GM10847 (cell line): Measurements from ENCODE around the gene VDAC1.

Experiments
- POLR2A ChIP-seq: IDR thresholded peaks from 2 replicates; pipeline ENCODE4 v1.6.1; 2011; ENCODE audit not compliant: insufficient read length; ENCODE audit errors: extremely low read depth

The VDAC1 gene, protein sequence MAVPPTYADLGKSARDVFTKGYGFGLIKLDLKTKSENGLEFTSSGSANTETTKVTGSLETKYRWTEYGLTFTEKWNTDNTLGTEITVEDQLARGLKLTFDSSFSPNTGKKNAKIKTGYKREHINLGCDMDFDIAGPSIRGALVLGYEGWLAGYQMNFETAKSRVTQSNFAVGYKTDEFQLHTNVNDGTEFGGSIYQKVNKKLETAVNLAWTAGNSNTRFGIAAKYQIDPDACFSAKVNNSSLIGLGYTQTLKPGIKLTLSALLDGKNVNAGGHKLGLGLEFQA

DNA sequence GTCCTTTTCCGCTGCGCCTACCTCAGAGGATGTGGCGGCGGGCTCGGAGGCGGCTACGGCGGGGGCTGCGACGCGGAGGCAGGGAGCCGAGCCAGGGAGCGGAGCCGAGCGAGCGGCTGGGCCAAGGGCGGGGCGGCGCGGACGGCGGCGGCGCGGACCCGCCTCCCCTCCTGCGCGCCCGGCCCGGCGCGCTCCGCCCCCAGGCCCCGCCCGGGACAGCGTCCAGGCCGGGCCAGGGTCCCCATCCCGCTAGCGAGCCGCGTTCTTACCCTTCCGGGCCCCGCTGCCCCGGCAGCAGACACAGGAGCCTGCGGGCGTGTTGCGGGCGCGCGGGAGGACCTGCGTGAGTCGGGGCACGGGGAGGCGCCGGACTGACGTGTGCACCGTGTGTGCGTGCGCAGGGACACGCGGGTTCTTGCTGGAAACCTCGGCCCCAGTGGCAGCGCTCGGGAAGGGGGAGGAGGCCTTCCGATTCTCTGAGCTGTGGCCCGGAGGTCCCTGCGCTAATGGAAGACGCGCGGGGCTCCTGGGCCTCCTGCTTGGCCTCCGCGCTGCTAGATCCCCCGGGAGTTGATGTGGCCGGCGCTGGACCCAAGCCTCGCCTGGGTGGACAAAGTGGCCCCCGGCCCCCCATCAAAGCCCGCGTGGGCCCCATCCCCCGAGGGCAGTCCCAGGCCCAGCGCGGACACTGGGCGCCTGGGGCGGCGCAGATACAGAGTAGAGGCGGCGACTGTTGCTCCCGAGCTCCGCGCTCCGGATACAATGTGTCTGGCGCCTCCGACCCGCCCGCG, at the start of gene VDAC1:
Gene VDAC1 (minus strand): TSS at position 350 of the 791 bp plus-strand sequence. CDS start 11,963 bp downstream, outside the sequence.
- peak; percentile 65 for TF ChIP-seq POLR2A

GRCh38 chr5:134053840-134054338, 49.1 kb upstream of the VDAC1 start:
- TF ChIP-seq POLR2A = no peak

GRCh38 chr5:134053314-134053839, 48.6 kb upstream of the VDAC1 start:
- no peak for TF ChIP-seq POLR2A

DNA sequence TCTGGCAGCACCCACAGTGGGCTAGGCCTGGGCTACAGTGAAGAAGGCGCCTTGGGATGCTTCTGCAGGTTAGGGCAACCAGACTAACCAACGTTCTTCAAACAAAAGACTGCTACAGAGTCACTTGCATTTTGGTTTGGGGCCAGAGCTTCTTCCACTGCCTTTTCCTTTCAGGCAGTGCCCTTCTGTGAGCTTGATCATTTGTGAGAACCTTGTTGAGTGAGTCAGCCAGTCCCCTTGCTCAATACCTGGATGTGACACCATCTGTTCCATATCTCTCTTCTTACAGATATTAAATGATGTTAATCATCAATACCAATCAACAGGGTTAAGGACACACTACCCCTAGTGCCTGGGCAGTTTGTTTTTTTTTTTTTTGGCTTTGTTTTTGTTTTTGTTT, 46.5 kb upstream of the VDAC1 start:
- TF ChIP-seq POLR2A = no peak

DNA sequence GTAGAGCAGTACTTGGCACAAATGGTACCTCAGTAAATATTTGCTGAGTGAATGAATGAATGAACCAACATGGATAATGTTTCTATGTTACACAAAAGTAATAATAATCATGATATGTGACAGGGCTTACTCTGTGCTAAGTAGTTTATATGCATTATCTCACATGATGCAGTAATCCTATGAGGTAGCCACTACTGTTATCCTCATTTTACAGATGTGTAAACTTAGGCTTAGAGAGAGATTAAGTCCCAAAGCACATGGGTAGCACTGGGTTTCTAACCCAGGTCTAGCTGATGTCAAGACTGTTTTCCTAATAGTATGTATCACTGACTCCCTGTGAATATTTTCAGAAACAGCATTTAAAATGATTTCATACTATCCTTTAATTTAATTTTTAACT, 44.1 kb upstream of the VDAC1 start:
- no peak for TF ChIP-seq POLR2A

DNA sequence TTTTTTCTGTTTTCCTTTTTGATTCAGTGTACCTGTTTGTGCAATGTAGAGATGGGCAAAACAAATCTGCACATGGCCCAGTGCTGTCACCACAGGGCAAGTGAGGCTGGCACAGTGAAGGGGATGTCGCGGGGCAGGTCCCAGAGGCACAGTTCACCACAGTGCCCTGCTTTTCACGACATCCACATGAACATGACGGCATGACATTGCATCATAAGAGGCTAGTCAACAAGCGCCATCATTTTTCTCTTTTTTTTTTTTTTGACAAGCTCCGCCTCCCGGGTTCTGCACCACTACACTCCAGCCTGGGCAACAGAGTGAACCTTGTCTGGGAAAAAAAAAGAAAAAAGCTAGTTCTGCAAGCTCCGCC, 42.9 kb upstream of the VDAC1 start:
- TF ChIP-seq POLR2A = no peak

GRCh38 chr5:134046801-134047686, 42.3 kb upstream of the VDAC1 start:
- no peak for TF ChIP-seq POLR2A

GRCh38 chr5:134046330-134046729, 41.6 kb upstream of the VDAC1 start:
- no peak for TF ChIP-seq POLR2A

DNA sequence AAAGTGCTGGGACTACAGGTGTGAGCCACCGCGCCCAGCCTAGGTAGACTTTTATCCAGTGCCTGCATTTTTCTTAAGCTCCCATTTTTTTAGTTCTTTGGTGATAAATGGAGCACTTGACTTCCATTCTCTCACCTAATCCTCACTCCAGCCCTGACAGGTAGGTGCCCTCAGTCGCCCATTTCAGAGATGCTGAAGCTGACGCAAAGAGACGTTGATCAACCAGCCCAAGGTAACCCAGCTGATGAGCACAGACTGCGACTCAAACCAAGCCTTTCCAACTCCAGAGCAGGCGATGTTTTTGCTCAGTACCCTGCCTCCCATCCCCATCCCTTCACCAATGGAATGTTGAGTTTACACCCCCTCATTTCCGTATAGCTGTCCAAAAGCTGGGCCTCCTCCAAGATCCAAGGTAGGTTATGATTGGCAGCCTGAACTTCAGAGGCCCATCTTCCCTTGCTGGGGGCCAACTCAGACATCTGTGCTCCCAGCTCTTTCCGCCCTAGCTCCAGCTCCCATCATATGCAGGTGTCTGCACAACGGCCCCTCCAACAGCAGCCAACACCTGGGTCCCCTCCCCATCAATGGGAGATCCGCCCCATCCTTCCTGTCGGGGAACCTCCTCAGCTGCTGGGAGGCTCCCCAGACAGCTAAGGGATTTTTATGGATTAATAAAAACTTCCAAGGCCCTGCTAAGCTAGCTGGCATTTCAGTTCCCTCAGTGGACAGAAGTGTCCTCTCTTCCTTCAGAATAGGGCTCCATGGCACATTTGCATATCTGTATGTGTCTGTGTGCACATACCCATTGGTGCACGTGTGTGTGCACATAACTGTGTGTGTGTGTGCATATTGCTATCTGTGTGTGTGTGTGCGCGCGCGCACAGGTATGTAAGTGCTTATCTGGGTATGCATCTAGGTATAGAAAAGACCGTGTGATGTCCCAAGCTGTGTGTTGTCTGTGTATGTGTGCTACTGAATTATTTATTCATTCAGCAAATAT, 39.3 kb upstream of the VDAC1 start:
- TF ChIP-seq POLR2A = no peak

DNA sequence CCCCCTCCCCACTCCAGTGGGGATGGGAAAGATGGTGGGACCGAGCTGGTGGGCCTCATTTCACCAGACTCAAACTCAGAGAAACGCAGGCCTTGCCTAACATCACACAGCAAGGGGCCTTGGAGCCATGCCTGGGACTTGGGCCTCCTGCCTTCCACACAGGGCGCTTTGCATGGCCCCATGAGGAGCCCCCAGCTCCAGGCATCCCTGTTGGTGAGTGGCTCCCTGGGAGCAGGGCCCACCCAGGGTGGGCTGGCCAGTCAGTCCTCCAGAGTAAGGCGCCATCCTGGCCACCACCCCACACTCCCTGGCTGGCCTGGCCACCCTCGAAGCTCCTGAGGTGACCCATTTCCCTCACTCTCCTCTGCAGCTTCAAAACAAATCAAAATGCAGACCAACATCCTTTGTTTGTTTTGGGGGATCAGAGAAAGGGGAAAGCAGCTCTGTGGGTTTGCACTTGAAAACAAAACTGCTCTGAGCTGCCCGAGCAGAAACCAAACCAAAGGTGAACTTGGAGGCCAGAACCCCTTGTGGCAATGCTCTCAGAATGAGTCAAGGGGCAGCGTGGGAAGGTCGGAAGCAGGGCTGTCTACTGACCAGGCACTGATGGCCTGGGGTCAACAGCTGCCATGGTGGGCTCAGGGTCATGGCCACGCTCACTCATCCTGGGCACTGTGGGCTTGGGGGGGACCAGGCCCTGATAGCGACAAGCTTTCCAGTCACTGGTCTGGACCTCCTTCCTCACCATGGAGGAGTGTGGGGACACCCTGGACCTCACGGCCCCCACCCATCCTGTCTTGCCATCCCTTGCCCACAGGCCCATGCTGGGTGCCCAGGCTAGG, 37.0 kb upstream of the VDAC1 start:
- TF ChIP-seq POLR2A = no peak

- no peak for TF ChIP-seq POLR2A
Observed at GRCh38 chr5:134038138-134038537, 33.4 kb upstream of the VDAC1 start.

DNA sequence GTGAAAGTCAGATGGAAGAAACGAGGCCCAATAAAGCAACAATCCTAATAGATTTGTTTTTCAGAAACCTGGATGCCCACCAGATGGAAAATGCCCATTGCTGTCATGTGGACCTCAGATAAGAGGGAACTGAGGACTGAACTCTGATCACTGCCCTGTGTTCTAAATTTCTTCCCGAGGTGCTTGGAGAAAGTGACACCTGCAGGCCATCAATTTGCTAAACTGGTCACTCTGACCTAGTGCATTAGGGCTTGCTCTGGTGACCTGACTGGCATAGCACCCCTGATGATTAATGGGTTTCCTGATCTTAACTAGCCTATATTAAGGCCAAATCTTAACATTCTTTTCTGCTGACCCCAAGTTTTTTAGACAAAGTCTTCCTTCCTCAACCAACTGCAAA, 32.4 kb upstream of the VDAC1 start:
- TF ChIP-seq POLR2A = no peak

- TF ChIP-seq POLR2A = no peak
Observed at GRCh38 chr5:134034326-134034725, 29.6 kb upstream of the VDAC1 start.
